Liver (tissue), 9 donors: ENCODE results near the gene CDC42SE2. TPM values are rescaled to one million over a fixed set of nuclear protein-coding genes. Genes with fewer than 3 reads are reported as not detected.

Source experiments
- DNase-seq: peaks from one replicate; pipeline ENCODE4 v3.0.0-alpha.2; 2017; ENCODE audit warnings: low spot score
- H3K27ac ChIP-seq, 2 donors: one replicate each; pipeline ENCODE4 v1.7.0; 2013; ENCODE audit warnings: inconsistent platforms in 2 of 2, low read length in 2 of 2, control low read depth in 1 of 2, low read depth in 1 of 2, mild to moderate bottlenecking in 1 of 2
- H3K27me3 ChIP-seq, 4 donors: one replicate each; pipeline versions ENCODE4 v1.6.1 to v1.7.0; 2013; ENCODE audit warnings: low read length in 3 of 4, inconsistent platforms in 1 of 4, mild to moderate bottlenecking in 1 of 4, moderate library complexity in 1 of 4; ENCODE audit not compliant: control insufficient read depth in 4 of 4, insufficient read depth in 4 of 4
- H3K36me3 ChIP-seq, 4 donors: one replicate each; pipeline versions ENCODE4 v1.6.1 to v1.7.0; 2013; ENCODE audit warnings: low read length in 3 of 4, mild to moderate bottlenecking in 3 of 4, low read depth in 1 of 4, moderate library complexity in 1 of 4; ENCODE audit not compliant: control insufficient read depth in 4 of 4, insufficient read depth in 3 of 4
- H3K4me1 ChIP-seq, 4 donors: one replicate each; pipeline versions ENCODE4 v1.6.1 to v1.7.0; 2013; ENCODE audit warnings: low read length in 3 of 4, mild to moderate bottlenecking in 3 of 4, moderate library complexity in 1 of 4; ENCODE audit not compliant: control insufficient read depth in 4 of 4, insufficient read depth in 4 of 4
- H3K4me3 ChIP-seq, 3 donors: one replicate each; pipeline versions ENCODE4 v1.6.1 to v1.7.0; 2013; ENCODE audit warnings: low read length in 3 of 3, control low read depth in 1 of 3, low read depth in 1 of 3, mild to moderate bottlenecking in 1 of 3
- H3K9ac ChIP-seq, 2 donors: one replicate each; pipeline ENCODE4 v1.7.0; 2013; ENCODE audit warnings: low read length in 2 of 2, mild to moderate bottlenecking in 2 of 2, moderate library complexity in 2 of 2, control low read depth in 1 of 2, low read depth in 1 of 2
- H3K9me3 ChIP-seq, 4 donors: one replicate each; pipeline versions ENCODE4 v1.6.1 to v1.7.0; 2013; ENCODE audit warnings: low read length in 3 of 4; ENCODE audit not compliant: control insufficient read depth in 4 of 4
- ATF3 ChIP-seq: IDR thresholded peaks from 2 replicates; pipeline ENCODE4 v1.6.1; 2016; ENCODE audit warnings: antibody characterized with exemption
- EGR1 ChIP-seq, 2 donors: IDR thresholded peaks; 2 replicates each; pipeline ENCODE4 v1.6.1; 2016 to 2018; ENCODE audit warnings: antibody characterized with exemption in 2 of 2, low read depth in 2 of 2
- FOXA1 ChIP-seq: IDR thresholded peaks from 2 replicates; pipeline ENCODE4 v1.6.1; 2016; ENCODE audit warnings: antibody characterized with exemption
- FOXA2 ChIP-seq: IDR thresholded peaks from 2 replicates; pipeline ENCODE4 v1.6.1; 2016; ENCODE audit warnings: antibody characterized with exemption
- GABPA ChIP-seq, 2 donors: IDR thresholded peaks in 1 of 2; conservative IDR thresholded peaks in 1 of 2; 2 replicates each; pipeline ENCODE4 v1.6.1; 2016; ENCODE audit warnings: antibody characterized with exemption in 2 of 2, mild to moderate bottlenecking in 1 of 2, moderate library complexity in 1 of 2
- HNF4A ChIP-seq, 2 donors: conservative IDR thresholded peaks; 2 replicates each; pipeline ENCODE4 v1.6.1; 2016; ENCODE audit warnings: antibody characterized with exemption in 2 of 2, mild to moderate bottlenecking in 2 of 2
- HNF4G ChIP-seq: IDR thresholded peaks from 2 replicates; pipeline ENCODE4 v1.6.1; 2016; ENCODE audit warnings: antibody characterized with exemption
- JUND ChIP-seq, 2 donors: IDR thresholded peaks; 2 replicates each; pipeline ENCODE4 v1.6.1; 2016; ENCODE audit warnings: antibody characterized with exemption in 2 of 2
- MAX ChIP-seq: IDR thresholded peaks from 2 replicates; pipeline ENCODE4 v1.6.1; 2016; ENCODE audit warnings: antibody characterized with exemption
- NR2F2 ChIP-seq: IDR thresholded peaks from 2 replicates; pipeline ENCODE4 v1.6.1; 2016; ENCODE audit warnings: antibody characterized with exemption
- RAD21 ChIP-seq, 2 donors: IDR thresholded peaks; 2 replicates each; pipeline ENCODE4 v1.6.1; 2016; ENCODE audit warnings: antibody characterized with exemption in 2 of 2, mild to moderate bottlenecking in 2 of 2
- RXRA ChIP-seq, 2 donors: IDR thresholded peaks; 2 replicates each; pipeline ENCODE4 v1.6.1; 2017 to 2018; ENCODE audit warnings: antibody characterized with exemption in 2 of 2, mild to moderate bottlenecking in 1 of 2
- SP1 ChIP-seq: IDR thresholded peaks from 2 replicates; pipeline ENCODE4 v1.6.1; 2018; ENCODE audit warnings: antibody characterized with exemption, mild to moderate bottlenecking
- TAF1 ChIP-seq: conservative IDR thresholded peaks from 2 replicates; pipeline ENCODE4 v1.6.1; 2016; ENCODE audit warnings: antibody characterized with exemption, mild to moderate bottlenecking
- YY1 ChIP-seq: IDR thresholded peaks from 2 replicates; pipeline ENCODE4 v1.6.1; 2016; ENCODE audit warnings: antibody characterized with exemption, mild to moderate bottlenecking
- WGBS: extraction: QIAGEN DNeasy Blood & Tissue Kit; methylation state at CpG from one replicate; pipeline ENCODE4 v1.1.7; 2013; 5-methylcytosine and 5-hydroxymethylcytosine counted together
- polyA plus RNA-seq, 2 donors: library from polyadenylated mRNA; stranded (reverse) in 1 of 2; unstranded in 1 of 2; fragments of 200-250 nt in 1 of 2; fragments of >200 nt in 1 of 2; fragmentation: Nextera tagmentation in 1 of 2; extraction: Ambion mirVana in 1 of 2; gene quantifications; one replicate each; pipeline versions ENCODE4 v1.2.1 to v1.2.3, GENCODE V29; 2013 to 2015
- total RNA-seq, 2 donors: library from RNA; depleted of rRNA; stranded (reverse); fragments of >200 nt; gene quantifications; one replicate each; pipeline ENCODE4 v1.2.3, GENCODE V29; 2014
- TF ChIP-seq, protein P1 (sequence below): fragments of 150-350 bp; IDR thresholded peaks from 2 replicates; pipeline ENCODE4 v1.5.1; 2017; ENCODE audit warnings: improper control_type of control experiment, low read depth, low read length; ENCODE audit not compliant: missing input control
- TF ChIP-seq, protein P2 (sequence below): IDR thresholded peaks from 2 replicates; pipeline ENCODE4 v1.6.1; 2016; ENCODE audit warnings: antibody characterized with exemption, mild to moderate bottlenecking
- TF ChIP-seq, protein P3 (sequence below): IDR thresholded peaks from 2 replicates; pipeline ENCODE4 v1.6.1; 2016; ENCODE audit warnings: antibody characterized with exemption
- donor health status: healthy.
- donor health status: healthy.
- donor health status: healthy.
- donor health status: healthy.
- donor health status: healthy.

Gene CDC42SE2
- total and polyA plus RNA-seq, 4 donors: 7.8 to 31.7 (median 17.0) TPM

DNA sequence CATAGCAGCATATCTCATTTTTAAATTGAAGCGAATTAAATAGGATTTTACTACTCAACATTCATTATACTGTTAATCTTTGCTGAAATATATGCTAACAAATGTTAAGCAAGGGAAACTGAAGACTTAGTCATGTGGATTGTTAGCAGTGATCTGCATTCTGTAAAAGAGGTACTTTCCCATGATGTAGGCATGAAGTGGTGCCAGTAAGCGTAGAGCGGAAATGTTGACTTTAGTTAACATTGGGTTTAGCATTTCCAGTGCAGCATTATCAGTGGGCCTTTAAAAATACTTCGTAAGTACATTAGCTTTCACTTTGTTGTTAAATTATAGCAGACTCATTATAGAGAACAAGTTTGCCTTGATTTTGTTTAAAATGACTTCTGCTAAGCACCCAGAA, 130.3 kb downstream of the CDC42SE2 start:
- peak; percentile 5 to 51 for TF ChIP-seq HNF4A (conservative IDR thresholded peaks at IDR 0.05)
- TF ChIP-seq NR2F2: no peak
- TF ChIP-seq FOXA1: peak; percentile 41
- TF ChIP-seq JUND (IDR thresholded peaks at IDR 0.05): peak in 1 of 2 donors; percentile 54
- no peak for TF ChIP-seq TAF1
- TF ChIP-seq YY1: peak; percentile 49
- no peak for TF ChIP-seq EGR1 (IDR thresholded peaks at IDR 0.05; ENCODE audit: low read depth in 2 of 2)
- peak; percentile 29 to 54 for TF ChIP-seq RAD21 (IDR thresholded peaks at IDR 0.05)
- peak; percentile 79 for TF ChIP-seq SP1
- TF ChIP-seq, protein P1, sequence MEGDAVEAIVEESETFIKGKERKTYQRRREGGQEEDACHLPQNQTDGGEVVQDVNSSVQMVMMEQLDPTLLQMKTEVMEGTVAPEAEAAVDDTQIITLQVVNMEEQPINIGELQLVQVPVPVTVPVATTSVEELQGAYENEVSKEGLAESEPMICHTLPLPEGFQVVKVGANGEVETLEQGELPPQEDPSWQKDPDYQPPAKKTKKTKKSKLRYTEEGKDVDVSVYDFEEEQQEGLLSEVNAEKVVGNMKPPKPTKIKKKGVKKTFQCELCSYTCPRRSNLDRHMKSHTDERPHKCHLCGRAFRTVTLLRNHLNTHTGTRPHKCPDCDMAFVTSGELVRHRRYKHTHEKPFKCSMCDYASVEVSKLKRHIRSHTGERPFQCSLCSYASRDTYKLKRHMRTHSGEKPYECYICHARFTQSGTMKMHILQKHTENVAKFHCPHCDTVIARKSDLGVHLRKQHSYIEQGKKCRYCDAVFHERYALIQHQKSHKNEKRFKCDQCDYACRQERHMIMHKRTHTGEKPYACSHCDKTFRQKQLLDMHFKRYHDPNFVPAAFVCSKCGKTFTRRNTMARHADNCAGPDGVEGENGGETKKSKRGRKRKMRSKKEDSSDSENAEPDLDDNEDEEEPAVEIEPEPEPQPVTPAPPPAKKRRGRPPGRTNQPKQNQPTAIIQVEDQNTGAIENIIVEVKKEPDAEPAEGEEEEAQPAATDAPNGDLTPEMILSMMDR: no peak
- peak; percentile 65 for TF ChIP-seq MAX
- TF ChIP-seq ATF3: no peak
- TF ChIP-seq RXRA (IDR thresholded peaks at IDR 0.05): peak in 1 of 2 donors; percentile 46
- no peak for TF ChIP-seq HNF4G
- TF ChIP-seq, protein P2, sequence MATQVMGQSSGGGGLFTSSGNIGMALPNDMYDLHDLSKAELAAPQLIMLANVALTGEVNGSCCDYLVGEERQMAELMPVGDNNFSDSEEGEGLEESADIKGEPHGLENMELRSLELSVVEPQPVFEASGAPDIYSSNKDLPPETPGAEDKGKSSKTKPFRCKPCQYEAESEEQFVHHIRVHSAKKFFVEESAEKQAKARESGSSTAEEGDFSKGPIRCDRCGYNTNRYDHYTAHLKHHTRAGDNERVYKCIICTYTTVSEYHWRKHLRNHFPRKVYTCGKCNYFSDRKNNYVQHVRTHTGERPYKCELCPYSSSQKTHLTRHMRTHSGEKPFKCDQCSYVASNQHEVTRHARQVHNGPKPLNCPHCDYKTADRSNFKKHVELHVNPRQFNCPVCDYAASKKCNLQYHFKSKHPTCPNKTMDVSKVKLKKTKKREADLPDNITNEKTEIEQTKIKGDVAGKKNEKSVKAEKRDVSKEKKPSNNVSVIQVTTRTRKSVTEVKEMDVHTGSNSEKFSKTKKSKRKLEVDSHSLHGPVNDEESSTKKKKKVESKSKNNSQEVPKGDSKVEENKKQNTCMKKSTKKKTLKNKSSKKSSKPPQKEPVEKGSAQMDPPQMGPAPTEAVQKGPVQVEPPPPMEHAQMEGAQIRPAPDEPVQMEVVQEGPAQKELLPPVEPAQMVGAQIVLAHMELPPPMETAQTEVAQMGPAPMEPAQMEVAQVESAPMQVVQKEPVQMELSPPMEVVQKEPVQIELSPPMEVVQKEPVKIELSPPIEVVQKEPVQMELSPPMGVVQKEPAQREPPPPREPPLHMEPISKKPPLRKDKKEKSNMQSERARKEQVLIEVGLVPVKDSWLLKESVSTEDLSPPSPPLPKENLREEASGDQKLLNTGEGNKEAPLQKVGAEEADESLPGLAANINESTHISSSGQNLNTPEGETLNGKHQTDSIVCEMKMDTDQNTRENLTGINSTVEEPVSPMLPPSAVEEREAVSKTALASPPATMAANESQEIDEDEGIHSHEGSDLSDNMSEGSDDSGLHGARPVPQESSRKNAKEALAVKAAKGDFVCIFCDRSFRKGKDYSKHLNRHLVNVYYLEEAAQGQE: no peak
- TF ChIP-seq FOXA2: peak; percentile 49
- TF ChIP-seq, protein P3, sequence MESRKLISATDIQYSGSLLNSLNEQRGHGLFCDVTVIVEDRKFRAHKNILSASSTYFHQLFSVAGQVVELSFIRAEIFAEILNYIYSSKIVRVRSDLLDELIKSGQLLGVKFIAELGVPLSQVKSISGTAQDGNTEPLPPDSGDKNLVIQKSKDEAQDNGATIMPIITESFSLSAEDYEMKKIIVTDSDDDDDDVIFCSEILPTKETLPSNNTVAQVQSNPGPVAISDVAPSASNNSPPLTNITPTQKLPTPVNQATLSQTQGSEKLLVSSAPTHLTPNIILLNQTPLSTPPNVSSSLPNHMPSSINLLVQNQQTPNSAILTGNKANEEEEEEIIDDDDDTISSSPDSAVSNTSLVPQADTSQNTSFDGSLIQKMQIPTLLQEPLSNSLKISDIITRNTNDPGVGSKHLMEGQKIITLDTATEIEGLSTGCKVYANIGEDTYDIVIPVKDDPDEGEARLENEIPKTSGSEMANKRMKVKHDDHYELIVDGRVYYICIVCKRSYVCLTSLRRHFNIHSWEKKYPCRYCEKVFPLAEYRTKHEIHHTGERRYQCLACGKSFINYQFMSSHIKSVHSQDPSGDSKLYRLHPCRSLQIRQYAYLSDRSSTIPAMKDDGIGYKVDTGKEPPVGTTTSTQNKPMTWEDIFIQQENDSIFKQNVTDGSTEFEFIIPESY: peak; percentile 45
- TF ChIP-seq GABPA (IDR thresholded peaks at IDR 0.05 in 1 of 2, conservative IDR thresholded peaks at IDR 0.05 in 1 of 2): peak in 1 of 2 donors; percentile 33
- peaks cover 0 to 11% (median 2%) of the 10 kb centered on the region in 4 donors for H3K36me3 ChIP-seq
- peaks cover 4 to 31% (median 19%) of the 10 kb centered on the region in 4 donors for H3K4me1 ChIP-seq
- H3K27me3 ChIP-seq: no peaks in the 10 kb centered on the region
- H3K9me3 ChIP-seq: no peaks in the 10 kb centered on the region
- H3K27ac ChIP-seq: peak overlapping the region; percentile 87 to 91
- H3K9ac ChIP-seq: peak overlapping the region; percentile 36 to 88
- no peak overlapping the region for H3K4me3 ChIP-seq
- no peak for DNase-seq
- 32% methylated on average over 4 of the region's 4 CpGs for WGBS
